Skeletal muscle cell (primary cell): ENCODE data around the gene PTCD3.
A peak's percentile ranks its signal among the peaks of the same experiment; 100 is the strongest.

Source experiments
- DNase-seq: peaks from one replicate; pipeline ENCODE4 v3.0.0-alpha.2; 2010; ENCODE audit warnings: low read depth
- H3K4me3 ChIP-seq: 2 replicates; pipeline ENCODE4 v1.5.1; 2011; ENCODE audit warnings: low read depth, mild to moderate bottlenecking, control low read depth, low read length, moderate library complexity

PTCD3 gene

DNA sequence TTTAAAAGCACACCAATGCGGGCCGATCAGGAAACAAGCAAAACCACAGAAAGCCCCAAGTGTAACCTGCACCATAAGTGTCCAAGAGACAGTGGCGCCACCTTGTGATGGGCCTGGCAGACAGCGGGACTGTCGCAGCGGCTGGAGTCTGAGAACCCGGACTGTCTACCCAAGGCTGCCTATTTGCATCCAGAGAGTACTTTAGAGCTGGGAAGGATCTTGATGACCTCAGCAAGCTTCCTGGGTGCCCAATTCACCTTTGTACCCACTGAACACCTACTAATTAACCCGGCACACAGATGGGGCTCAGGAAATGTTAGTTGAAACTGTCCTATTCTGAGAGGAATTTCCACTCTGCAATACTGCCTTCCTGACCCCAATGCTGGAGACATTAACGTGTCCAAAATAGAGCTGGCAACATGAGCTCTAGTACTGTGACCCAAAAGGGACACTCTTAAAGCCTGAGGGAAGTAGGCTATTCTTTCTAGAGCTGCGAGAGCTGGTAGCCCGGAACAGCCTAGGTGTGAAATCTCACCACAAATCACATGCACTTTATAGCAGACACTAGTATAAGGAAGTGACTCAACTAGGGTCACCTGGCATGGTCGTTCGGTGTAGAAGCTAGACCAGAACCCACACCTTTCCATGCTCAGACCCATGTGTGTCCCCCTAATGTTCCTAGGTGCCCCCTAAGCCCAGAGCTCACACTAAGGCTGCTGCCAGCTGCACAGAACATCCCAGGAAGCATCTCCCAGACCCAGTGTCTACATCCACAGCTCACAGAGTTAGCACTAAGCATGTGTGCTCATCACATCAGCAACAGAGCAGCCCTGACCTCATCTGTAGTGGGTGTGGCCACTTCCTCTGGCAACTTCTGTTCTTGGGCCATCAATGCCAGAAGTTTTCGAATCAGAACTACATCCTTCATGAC, 25.8 kb upstream of the PTCD3 start:
- no peak overlapping the region for H3K4me3 ChIP-seq
- DNase-seq: no peak

DNA sequence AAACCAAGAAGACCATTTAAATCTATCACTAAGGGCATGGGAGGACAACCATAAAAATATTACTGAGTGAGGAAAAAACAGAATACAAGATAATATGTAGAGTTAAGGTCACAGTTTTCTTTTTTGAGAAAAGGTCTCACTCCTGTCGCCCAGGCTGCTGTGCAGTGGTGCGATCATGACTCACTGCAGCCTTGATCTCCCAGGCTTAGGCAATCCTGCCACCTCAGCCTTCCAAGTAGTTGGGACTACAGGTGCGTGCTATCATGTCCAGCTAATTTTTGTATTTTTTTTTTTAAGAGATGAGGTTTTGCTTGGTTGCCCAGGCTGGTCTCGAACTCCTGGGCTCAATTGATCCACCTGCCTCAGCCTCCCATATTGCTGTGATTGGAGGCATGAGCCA, 24.3 kb upstream of the PTCD3 start:
- H3K4me3 ChIP-seq: no peak overlapping the region
- no peak for DNase-seq

DNA sequence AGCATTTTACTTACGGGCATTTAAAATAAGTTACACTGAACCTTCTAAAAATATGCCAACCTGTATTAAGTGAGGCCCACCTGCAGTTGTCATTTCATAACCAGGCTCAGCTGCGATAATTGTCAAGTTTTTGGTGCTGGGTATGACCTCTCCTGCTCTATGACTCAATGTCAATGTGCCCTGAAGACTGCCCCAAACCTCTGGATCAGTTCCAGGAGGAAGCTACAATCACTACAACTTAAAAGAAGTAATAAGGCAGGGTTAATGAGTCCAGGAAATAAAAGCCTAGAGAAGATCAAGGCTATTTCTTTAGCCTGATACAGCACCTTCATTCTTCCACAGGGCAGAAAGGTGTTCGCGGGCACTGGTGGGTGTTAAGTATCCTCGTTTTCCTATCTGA, 23.3 kb upstream of the PTCD3 start:
- no peak overlapping the region for H3K4me3 ChIP-seq
- DNase-seq: no peak

DNA sequence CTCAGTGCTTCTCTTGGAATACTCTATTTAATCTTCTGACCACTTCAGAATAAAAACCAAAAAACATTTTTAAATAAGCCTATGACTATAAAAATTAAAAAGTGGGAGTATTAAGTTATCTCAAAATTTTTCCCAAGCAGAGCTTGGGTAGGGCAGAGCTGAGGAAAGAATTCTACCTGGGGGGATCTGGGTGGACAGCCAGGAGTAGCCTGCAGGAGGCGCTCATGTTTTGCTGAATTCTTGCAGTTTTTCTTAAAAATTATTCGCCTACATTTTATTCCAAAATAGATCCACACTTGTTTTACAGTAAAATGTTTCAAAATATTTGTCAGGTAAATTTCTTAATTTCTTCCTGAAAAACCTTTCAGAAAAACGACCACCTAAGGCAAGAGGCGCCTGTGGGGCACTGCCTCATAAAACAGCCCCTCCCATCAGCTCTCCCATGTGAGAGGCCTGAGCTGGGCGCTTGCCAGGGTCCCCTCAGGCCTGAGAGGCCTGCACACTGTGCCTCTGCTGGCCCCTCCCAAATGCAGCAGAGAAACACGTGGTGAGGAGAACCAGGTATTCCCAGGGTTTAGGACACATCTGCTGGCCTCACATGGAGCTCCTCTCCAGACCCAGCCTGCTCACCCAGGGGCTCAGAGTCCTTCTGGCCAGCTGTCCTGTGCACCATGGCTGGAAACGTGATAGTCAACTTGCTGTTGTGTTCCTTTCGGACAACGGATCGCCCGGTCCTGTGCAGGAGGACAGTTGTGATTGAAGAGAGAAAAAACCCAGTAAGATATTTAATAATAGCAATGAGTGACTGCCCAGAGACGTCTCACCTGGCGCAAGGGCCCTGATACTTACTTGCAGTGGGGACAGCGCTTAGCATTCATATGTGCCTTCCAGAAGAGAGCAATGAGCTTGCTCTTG, 17.8 kb upstream of the PTCD3 start:
- DNase-seq: no peak
- no peak overlapping the region for H3K4me3 ChIP-seq

DNA sequence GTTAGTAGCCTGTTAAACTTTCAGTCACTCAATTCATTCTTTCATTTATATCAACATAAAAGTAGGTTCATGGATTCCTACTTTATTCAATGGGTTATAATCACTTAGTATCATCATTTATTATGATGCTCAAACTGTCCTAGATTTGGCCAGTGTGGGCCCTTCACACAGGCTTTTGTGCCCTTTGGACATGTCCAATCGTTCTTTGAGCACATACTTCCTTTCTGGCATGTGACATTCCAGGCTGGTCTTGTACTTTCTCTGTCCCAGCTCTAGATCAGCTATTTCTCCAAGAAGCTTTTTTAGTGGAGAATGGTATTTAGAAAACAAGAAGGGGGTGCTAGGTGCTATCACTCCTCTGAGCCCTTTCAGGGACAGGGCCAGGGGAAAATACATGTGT, 11.8 kb upstream of the PTCD3 start:
- DNase-seq: no peak

DNA sequence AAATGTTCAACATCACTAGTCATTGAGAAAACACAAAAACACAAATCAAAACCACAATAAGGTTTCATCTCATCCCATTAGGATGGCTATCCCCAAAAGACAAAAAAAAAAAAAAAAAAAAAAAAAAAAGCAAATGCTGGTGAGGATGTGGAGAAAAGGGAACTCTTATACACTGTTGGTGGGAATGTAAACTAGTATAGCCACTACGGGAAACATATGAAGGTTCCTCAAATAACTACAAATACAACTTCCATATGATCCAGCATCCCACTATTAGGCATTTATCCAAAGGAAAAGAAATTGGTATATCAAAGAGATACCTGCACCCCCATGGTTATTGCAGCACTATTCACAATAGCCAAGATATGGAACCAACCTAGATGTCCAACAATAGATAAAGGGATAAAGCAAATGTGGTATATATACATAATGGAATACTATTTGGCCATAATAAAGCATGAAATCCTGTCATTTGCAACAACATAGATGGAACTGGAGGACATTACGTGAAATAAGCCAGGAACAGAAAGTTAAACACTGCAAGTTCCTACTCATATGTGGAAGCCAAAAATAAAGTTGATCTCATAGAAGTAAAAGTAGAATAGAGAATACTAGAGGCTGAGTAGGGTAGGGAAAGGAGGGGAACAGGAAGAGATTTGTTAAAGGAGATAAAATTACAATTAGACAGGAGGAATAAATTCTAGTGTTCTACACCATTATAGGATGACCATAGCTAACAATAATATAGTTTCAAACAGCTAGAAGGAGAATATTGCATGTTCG, 8.7 kb upstream of the PTCD3 start:
- DNase-seq: no peak
- no peak overlapping the region for H3K4me3 ChIP-seq

More for the DNA sequence above, 11.8 kb upstream of the PTCD3 start:
- H3K4me3 ChIP-seq: no peak overlapping the region

DNA sequence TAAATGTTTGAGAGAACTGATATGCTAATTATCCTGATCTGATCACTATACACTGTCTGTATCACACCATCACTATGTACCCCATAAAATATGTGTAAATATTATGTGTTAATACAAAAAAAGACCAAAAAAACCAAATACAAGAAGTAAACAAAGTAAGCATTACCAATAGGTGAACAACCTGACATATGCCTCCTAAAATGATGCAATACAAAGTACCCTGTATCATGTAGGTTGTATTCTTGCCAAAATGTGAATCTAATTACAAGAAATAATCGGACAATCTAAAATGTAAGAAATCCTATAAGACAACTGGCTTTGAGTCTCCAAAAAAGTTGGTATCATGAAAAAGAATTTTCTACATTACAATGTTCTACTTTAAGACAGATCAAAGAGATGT, 8.1 kb upstream of the PTCD3 start:
- no peak for DNase-seq
- no peak overlapping the region for H3K4me3 ChIP-seq

DNA sequence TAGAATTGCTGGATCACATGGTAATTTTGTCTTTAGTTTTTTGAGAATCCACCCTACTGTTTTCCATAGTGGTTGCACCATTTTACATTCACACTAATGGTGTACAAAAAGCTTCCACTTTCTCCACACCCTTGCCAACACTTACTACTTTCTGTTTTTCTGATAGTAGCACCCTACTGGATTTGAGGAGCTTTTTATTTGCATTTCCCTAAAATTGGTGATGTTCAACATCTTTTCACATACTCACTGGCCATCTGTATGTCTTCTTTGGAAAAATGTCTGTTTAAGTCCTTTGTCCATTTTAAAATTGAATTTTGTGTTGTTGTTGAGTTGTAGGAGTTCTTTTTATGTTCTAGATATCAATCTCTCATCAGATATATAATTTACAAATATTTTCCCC, 3.9 kb upstream of the PTCD3 start:
- DNase-seq: no peak
- H3K4me3 ChIP-seq: no peak overlapping the region

DNA sequence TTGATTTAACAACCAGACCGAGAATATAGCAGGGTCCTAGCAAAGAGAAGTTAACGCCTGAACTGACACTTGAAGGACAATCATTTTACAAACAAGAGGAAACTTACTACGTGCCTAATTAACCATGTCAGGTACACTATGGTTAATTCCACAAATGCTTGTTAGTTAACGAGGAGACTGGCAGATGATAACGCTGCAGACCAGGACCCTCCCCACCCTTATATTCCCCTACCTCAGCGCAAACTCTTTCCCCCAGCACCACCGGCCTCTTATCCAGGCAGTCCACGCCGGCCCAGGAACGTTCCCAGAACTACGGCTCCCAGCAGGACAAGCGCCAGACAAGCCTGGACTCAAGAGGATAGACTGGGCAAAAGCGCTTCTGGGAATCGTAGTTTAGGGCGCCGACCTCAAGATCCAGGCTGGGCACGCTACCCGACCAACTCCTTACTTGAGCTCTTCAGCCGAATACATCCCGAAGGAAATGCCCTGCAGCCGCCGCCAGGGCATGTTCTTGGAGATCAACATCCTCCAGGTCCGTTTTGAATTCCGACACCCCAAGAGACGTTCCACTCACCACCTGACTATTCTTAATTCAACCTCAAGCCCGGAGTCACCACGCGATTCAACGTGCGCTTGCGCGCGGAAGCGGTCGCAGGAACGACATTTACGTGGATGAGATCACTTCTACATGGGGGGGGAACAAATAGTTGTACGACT, 625 bp upstream of the PTCD3 start, which contains the start of gene POLR1A:
Gene POLR1A (minus strand): TSS at position 635 of the 717 bp plus-strand sequence. CDS start 110 bp downstream, at position 525.
- peak; percentile 85 for DNase-seq
- H3K4me3 ChIP-seq: peak within 1 kb of the TSS; percentile 97

DNA sequence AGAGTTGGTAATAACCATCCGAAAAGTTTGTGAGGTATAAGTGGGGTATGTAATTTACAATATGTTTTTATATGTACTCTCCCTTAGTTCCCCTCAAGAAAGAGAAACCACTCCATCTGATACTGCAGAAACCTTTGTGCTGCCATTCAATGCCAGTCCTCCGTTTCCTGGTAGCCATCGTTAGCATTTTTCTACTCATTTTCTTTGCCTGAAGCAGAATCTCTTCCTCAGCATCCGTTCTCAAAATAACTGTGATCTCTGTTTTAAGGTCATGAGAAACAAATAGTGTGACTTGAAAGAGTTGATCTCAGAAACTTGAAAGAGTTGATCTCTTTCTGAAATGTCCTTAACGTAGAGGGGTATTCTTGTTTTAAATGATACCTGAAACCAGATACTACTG, 996 bp downstream of the PTCD3 start:
- no peak for DNase-seq
- H3K4me3 ChIP-seq: peak overlapping the region; percentile 97

DNA sequence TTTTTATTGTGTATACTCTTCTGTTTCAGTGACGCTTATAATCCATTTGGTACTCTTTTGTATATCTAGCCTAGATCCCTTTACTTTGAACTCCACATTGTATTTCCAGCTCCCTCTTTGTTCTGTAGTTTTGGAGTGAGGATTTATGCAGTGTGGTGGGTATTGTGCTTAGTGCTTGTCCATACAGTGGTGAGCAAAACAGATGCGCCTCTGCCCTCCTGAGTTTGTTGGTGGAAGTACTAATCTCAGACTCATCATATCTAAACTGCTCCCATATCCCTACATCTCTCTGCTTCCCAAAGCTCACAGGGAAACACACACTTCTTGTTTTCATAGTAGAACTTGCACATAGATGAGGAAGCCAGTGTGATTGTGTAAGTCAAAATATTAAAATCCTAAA, 12.1 kb downstream of the PTCD3 start:
- H3K4me3 ChIP-seq: no peak overlapping the region

DNA sequence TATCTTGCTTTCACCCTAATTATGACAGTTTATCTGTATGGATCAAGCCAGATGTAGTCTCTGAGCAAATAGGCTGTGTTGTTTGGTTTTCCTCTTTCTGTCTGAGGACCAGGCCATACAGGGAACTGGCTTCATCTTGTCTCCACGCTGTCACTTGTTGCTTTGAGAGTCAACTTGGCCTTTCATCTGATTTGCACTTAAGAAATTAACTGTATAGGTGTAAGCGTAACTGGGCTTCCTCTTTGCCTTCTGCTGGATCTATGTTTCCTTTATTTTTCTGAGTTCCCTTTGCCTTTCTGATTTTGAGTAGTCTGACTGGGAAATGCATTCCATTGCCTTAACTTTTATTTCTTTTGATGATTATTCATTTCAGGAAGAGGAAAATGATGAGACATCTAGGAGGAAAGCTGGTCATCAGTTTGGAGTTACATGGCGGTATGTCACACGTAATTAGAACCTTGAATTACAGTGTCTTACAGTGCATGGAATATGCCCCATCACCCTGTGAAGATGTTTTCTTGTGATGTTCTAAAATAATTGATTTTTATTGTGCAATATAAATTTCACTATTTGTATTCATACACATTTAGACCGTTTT, 17.4 kb downstream of the PTCD3 start:
- no peak overlapping the region for H3K4me3 ChIP-seq
- DNase-seq: no peak

More for the DNA sequence above, 12.1 kb downstream of the PTCD3 start:
- DNase-seq: no peak

DNA sequence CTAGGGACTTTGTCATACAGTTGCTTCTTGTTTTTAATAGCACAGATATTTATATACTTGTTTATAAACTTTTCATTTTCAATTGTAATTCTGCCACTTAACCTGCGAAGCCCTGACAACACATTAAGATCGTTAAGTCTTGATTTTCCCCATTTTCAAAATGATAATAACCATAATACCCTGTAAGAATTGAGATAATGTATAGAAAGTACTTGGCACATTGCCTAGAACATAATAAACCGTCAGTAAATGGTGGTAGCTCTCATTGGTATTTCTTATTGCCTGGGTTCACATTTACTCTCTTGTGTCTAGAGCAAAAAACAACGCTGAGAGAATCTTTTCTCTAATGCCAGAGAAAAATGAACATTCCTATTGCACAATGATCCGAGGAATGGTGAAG, 18.6 kb downstream of the PTCD3 start:
- DNase-seq: no peak
- H3K4me3 ChIP-seq: no peak overlapping the region

DNA sequence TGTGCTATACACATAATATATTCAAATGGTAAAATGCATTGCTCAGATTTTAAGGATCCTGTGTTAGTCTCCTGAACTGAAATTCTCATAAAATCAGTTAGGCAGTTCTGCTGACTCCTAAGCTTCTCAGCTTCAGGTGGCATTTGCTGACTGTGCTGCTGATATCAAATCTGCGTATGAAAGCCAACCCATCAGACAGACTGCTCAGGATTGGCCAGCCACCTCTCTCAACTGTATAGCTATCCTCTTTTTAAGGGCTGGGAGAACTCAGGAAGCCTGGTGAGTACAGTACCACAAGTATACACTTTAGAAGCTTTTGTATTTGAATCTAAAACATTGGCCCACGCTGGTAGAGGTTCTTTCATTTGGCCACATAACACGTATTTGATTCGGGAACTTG, 28.7 kb downstream of the PTCD3 start:
- H3K4me3 ChIP-seq: no peak overlapping the region
- no peak for DNase-seq

DNA sequence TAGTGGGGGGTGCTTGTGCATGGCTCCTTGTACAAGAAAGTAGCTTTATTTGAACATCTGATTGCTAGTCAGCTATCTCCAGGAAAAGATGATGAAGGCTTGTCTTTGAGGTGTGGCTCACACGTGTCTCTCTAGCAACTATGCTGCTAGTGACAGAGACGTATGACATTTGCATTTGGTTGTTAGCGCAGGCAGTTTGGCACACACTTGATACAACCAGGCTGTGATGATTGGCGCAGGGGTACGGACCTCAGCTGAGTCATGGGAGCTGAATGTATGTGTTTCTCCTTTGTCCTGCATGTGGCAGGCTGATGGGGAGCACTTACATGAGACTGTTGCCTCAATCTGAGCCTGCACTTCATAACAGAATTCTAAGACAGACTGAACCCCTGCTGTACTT, 29.6 kb downstream of the PTCD3 start:
- DNase-seq: no peak
- no peak overlapping the region for H3K4me3 ChIP-seq

DNA sequence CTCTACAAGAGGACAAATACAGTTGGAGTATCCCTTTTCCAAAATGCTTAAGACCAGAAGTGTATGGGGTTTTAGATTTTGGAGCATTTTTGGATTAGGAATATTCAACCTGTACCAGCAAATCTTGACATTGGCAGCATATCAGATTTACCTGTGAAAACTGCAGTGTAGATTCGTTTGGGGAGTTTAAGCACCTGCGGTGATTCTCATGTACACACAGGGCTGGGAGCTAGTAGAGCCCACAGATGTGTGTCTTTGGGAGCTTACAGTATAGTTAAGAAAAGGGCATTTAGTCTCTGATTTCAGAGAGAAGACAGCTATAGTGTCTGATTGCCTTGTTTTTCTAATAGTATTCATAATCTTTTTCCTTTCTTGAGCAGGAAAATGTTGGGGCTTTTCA, 30.1 kb downstream of the PTCD3 start:
- DNase-seq: no peak
- no peak overlapping the region for H3K4me3 ChIP-seq

DNA sequence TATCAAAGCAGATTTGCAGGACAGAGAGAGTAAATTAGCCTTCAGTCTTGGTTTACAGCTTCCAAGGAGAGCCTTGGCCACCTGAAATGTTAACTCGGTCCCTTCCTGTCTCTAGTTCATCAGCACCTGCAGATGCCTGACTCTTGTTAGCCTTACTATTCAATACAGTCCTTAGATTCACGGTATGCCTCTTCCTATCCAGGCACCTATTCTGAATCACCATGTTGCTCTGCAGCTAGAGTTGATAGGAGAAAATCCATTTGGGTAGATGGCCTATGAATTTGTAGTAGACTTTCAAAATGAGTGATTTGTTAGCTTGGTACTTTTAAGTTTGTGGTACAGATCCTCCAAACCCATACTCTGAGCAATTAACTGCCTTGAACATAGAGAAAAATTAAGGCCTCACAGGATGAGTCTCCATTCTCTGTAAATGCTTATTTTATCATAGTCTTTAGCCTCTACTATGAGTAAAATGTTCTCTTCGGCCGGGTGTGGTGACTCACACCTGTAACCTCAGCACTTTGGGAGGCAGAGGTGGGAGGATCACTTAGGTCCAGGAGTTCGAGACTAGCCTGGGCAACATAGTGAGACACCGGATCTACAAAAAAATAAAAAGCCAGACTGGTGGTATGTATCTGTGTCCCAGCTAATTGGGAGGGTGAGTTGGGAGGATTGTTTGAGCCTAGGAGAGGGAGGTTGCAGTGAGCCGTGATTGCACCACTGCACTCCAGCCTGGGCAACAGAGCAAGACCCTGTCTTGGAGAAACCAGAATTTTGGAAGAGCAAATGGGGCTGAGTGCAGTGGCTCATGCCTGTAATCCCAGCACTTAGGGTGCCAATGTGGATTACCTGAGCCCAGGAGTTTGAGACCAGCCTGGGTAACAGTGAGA, 32.9 kb downstream of the PTCD3 start:
- DNase-seq: no peak
- H3K4me3 ChIP-seq: no peak overlapping the region

DNA sequence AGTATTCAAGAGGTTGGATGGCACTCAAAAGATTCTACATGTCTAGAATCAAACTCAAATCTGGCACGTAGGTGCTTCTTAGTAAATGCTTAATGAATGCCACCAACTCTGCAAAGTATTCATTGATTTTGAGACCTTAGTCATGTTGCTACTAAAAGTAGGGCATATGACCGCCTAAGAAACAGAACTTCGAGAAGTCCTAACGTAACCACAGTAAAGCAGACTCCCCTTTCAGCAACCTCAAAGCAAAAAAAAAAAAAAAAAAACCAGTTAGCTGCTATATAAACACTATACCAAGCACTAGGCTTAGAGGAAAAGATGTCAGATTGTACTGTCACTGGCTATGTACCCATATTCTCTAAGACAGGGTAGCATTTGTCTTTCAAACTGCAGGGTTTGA, 33.9 kb downstream of the PTCD3 start:
- H3K4me3 ChIP-seq: no peak overlapping the region
- DNase-seq: no peak
